Measurements from ENCODE around the gene MACROD2. TPM values are rescaled to one million over a fixed set of nuclear protein-coding genes. Genes with fewer than 3 reads are reported as not detected.
A peak's percentile ranks its signal among the peaks of the same experiment; 100 is the strongest.

Gene MACROD2
- polyA plus RNA-seq, 1 donor from 2014 or later = 23.2 TPM

GRCh38 chr20:14142171-14142570 is 146.9 kb downstream of the MACROD2 start:
- TF ChIP-seq SMC3 (conservative IDR thresholded peaks at IDR 0.05; ENCODE audit: poor library complexity) (peak; percentile 87), REST (IDR thresholded peaks at IDR 0.05; ENCODE audit: borderline replicate concordance) (no peak), EP300 (conservative IDR thresholded peaks at IDR 0.05; ENCODE audit: poor library complexity, severe bottlenecking) (peak; percentile 48), RAD21 (conservative IDR thresholded peaks at IDR 0.05) (peak; percentile 90), CTCF (IDR thresholded peaks at IDR 0.05; ENCODE audit: poor library complexity, severe bottlenecking) (peak; percentile 79)
- peak overlapping the region; percentile 28 for H3K4me3 ChIP-seq (ENCODE audit: low read length)
- no peaks in the 10 kb centered on the region for H3F3A ChIP-seq (ENCODE audit: insufficient read depth, low read length, poor library complexity, severe bottlenecking)
- H3K4me2 ChIP-seq (ENCODE audit: low read length) = no peak overlapping the region
- no peak overlapping the region for H3K9ac ChIP-seq (ENCODE audit: low read length)
- H3K27ac ChIP-seq (ENCODE audit: low read length) = no peak overlapping the region
- H4K20me1 ChIP-seq (ENCODE audit: insufficient read depth) = no peaks in the 10 kb centered on the region
- H3K79me2 ChIP-seq (replicated peaks; ENCODE audit: insufficient read depth, low read length) = no peaks in the 10 kb centered on the region
- H3K27me3 ChIP-seq (ENCODE audit: insufficient read depth, low read depth, low read length) = no peaks in the 10 kb centered on the region
- no peaks in the 10 kb centered on the region for H3K36me3 ChIP-seq (ENCODE audit: insufficient read depth, low read length)
- no peaks in the 10 kb centered on the region for H3K9me3 ChIP-seq (ENCODE audit: low read length)
- H3K9me2 ChIP-seq (ENCODE audit: insufficient read depth, low read length) = no peaks in the 10 kb centered on the region
- no peak overlapping the region for H2AFZ ChIP-seq (ENCODE audit: low read depth, low read length)

- H3K27ac ChIP-seq (ENCODE audit: low read length) = no peak overlapping the region
- H3K4me2 ChIP-seq (ENCODE audit: low read length) = no peak overlapping the region
These were observed 147.8 kb downstream of the MACROD2 start for GRCh38 chr20:14142964-14143627.

GRCh38 chr20:14148042-14148441 is 152.7 kb downstream of the MACROD2 start:
- Histone ChIP-seq H4K20me1 (ENCODE audit: insufficient read depth) (no peaks in the 10 kb centered on the region), H3K4me2 (ENCODE audit: low read length) (no peak overlapping the region), H3F3A (ENCODE audit: insufficient read depth, low read length, poor library complexity, severe bottlenecking) (no peaks in the 10 kb centered on the region)

More at GRCh38 chr20:14142964-14143627, 147.8 kb downstream of the MACROD2 start:
- Histone ChIP-seq H3K79me2 (replicated peaks; ENCODE audit: insufficient read depth, low read length) (no peaks in the 10 kb centered on the region), H3K9me3 (ENCODE audit: low read length) (no peaks in the 10 kb centered on the region), H3K9me2 (ENCODE audit: insufficient read depth, low read length) (no peaks in the 10 kb centered on the region), H3K36me3 (ENCODE audit: insufficient read depth, low read length) (no peaks in the 10 kb centered on the region), H3K4me3 (ENCODE audit: low read length) (no peak overlapping the region), H3K9ac (ENCODE audit: low read length) (no peak overlapping the region), H2AFZ (ENCODE audit: low read depth, low read length) (no peak overlapping the region), H3F3A (ENCODE audit: insufficient read depth, low read length, poor library complexity, severe bottlenecking) (no peaks in the 10 kb centered on the region), H3K27me3 (ENCODE audit: insufficient read depth, low read depth, low read length) (no peaks in the 10 kb centered on the region), H4K20me1 (ENCODE audit: insufficient read depth) (no peaks in the 10 kb centered on the region)
- TF ChIP-seq SMC3 (conservative IDR thresholded peaks at IDR 0.05; ENCODE audit: poor library complexity) = no peak

More at GRCh38 chr20:14148042-14148441, 152.7 kb downstream of the MACROD2 start:
- no peaks in the 10 kb centered on the region for H3K9me2 ChIP-seq (ENCODE audit: insufficient read depth, low read length)
- H3K27ac ChIP-seq (ENCODE audit: low read length) = no peak overlapping the region
- H2AFZ ChIP-seq (ENCODE audit: low read depth, low read length) = no peak overlapping the region
- H3K27me3 ChIP-seq (ENCODE audit: insufficient read depth, low read depth, low read length) = no peaks in the 10 kb centered on the region
- TF ChIP-seq CTCF (IDR thresholded peaks at IDR 0.05; ENCODE audit: poor library complexity, severe bottlenecking) (no peak), TAF1 (IDR thresholded peaks at IDR 0.05; ENCODE audit: low read depth) (no peak)
- no peaks in the 10 kb centered on the region for H3K9me3 ChIP-seq (ENCODE audit: low read length)
- H3K4me3 ChIP-seq (ENCODE audit: low read length) = no peak overlapping the region
- no peaks in the 10 kb centered on the region for H3K36me3 ChIP-seq (ENCODE audit: insufficient read depth, low read length)
- no peaks in the 10 kb centered on the region for H3K79me2 ChIP-seq (replicated peaks; ENCODE audit: insufficient read depth, low read length)
- H3K9ac ChIP-seq (ENCODE audit: low read length) = no peak overlapping the region
